Stimulated activated CD8-positive, alpha-beta memory T cell treated with anti-CD3 and anti-CD28 coated beads, Interleukin-15, amount 100 ng/mL, for 4 hours (primary cell): ENCODE data around the gene NOP14.
"Not testable (repeated sequence)": the region's sequence is repeated elsewhere in the genome, so short reads cannot be mapped to it uniquely, and the experiment has no call there.

Experiments used
- DNase-seq, 2 donors: peaks; one replicate each; pipeline ENCODE4 v3.0.0-alpha.2; 2020; ENCODE audit warnings: low read depth in 2 of 2

NOP14 gene

GRCh38 chr4:2963175-2963965 is at the start of gene NOP14, which contains the start of gene GRK4:
Gene NOP14 (minus strand): TSS chr4:2963406. CDS start chr4:2963319, 87 bp downstream.
Gene GRK4 (plus strand): TSS chr4:2963571. CDS start chr4:2964071, 500 bp downstream.
- DNase-seq: peak; percentile 95

- no peak for DNase-seq
These were observed 48.4 kb upstream of the NOP14 start for GRCh38 chr4:3011456-3012220.

GRCh38 chr4:3010998-3011397 is 47.8 kb upstream of the NOP14 start:
- no peak for DNase-seq

GRCh38 chr4:3010577-3010976 is 47.4 kb upstream of the NOP14 start:
- no peak for DNase-seq

- DNase-seq: no peak
These were observed 46.2 kb upstream of the NOP14 start for GRCh38 chr4:3009422-3009821.

DNA sequence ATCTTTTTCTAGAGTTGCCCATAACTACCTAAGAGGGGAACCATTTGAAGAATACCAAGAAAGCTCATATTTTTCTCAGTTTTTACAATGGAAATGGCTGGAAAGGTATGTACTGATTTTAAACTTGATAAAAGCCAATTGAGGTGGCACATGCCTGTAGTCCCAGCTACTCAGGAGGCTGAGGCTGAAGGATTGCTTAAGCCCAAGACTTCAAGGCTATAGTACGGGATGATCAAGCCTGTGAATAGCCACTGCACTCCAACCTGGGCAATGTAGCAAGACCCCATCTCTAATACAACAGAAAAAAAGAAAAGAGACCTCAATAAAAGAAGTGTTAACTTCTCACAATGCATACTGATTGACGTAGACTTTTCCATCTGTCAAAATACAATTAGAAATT is 44.5 kb upstream of the NOP14 start:
- DNase-seq: no peak

DNA sequence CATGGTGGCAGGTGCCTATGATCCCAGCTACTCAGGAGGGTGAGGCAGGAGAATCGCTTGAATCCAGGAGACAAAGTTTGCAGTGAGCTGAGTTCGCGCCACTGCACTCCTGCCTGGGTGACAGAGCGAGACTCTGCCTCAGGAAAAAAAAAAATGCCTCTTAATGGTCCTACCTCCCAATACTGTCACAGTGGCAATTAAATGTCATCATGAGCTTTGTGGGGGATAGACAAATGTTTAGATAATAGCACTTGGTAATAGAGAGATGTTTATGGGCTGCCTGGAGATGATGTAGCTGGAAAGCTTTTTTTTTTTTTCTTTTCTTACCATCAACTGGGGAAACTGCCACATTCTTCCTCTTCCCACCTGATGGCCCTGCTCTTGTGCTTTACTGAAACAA is 33.2 kb upstream of the NOP14 start:
- no peak for DNase-seq

GRCh38 chr4:2995546-2996265 is 32.5 kb upstream of the NOP14 start:
- no peak for DNase-seq

DNA sequence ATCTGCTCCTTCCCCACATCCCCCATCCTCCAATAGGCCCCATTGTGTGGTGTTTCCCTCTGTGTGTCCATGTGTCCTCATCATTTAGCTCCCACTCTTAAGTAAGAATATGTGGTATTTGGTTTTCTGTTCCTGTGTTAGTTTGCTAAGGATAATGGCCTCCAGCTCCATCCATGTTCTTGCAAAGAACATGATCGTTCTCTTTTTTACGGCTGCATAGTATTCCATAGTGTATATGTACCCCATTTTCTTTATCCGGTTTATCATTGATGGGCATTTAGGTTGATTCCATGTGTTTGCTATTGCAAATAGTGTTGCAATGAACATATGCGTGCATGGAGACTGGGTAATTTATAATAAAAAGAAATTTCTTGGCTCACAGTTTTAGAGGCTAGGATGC is 31.7 kb upstream of the NOP14 start:
- DNase-seq: no peak

DNA sequence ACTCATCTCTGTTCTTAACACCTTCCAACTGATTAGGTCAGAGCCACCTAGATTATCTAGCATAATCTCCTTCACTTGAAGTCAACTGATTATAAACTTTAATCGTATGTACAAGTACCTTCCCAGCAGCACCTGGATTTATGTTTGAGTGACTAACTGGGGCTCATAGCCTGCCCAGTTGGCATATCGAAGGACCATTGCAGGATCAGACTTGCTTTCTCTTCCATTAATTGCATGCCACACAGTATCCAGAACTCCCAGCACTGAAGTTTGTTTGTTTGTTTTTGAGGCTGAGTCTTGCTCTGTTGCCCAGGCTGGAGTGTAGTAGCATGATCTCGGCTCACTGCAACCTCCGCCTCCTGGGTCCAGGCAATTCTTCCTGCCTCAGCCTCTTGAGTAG is 28.0 kb upstream of the NOP14 start:
- no peak for DNase-seq

DNA sequence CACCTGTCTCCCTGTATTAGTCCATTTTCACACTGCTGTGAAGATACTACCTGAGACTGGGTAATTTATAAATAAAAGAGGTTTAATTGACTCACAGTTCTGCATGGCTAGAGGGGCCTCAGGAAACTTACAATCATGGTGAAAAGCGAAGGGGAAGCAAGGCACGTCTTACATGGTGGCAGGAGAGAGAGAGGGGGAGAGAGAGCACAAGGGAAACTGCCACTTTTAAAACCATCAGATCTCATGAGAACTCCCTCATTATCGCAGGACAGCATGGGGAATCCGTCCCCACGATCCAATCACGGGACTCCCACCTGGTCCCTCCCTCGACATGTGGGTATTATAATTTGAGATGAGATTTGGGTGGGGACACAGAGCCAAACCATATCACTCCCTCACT is 20.5 kb upstream of the NOP14 start:
- not testable (repeated sequence) for DNase-seq

GRCh38 chr4:2982012-2982411 is 18.8 kb upstream of the NOP14 start:
- no peak for DNase-seq

- no peak for DNase-seq
These were observed 18.1 kb upstream of the NOP14 start for GRCh38 chr4:2981256-2981819.

- no peak for DNase-seq
These were observed 14.2 kb upstream of the NOP14 start for GRCh38 chr4:2977211-2978088.

DNA sequence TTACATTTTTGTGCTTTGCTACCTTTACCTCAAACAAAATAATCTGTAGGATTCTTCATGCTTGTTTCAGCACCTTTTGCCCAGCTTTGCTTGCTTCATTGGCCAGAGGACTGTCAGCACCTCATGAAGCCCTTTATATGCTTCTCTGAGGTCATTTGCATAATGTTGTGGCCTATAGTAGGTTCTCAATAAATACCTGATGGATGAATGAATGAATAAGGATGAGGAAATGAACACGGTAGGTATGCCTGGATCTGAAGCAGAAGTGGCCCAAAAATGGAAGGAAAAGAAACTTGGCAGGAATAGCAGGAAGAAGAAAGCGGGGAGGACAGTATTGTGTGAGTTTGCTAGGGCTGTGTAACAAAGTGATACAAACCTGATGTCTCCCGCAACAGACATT is 8.1 kb upstream of the NOP14 start:
- DNase-seq: no peak

GRCh38 chr4:2968381-2968780 is 5.2 kb upstream of the NOP14 start:
- DNase-seq: no peak

GRCh38 chr4:2965262-2965661 is 2.1 kb upstream of the NOP14 start:
- no peak for DNase-seq

DNA sequence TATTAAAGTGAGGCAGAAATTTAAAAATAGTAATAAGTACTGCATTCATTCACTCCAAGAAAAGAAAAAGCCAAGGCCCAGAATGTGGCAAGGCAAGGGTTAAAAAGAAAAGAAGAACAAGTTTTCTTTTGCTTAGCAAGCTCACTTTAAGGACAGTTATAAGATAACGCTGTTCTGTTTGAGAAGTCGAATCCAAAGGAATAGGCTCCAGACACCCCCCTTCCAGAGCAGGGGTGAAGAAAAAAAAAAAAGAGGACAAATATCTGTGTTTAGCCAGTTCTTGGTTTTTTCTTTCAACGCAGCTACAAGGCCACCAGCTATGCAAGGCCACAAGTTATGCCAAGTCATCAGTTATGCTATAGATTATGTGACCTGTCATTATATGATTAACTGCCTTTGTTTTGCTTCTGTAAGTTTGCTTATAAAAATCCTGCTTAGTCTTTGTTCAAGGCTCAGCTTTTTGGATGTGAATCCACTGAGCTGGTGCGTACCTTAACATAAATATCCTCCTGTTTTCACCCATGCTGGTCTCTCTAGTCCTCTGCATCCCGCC is 1.6 kb upstream of the NOP14 start:
- no peak for DNase-seq

GRCh38 chr4:2963966-2964471 is 813 bp upstream of the NOP14 start:
- DNase-seq: no peak

- no peak for DNase-seq
These were observed 512 bp downstream of the NOP14 start for GRCh38 chr4:2962614-2963174.
